PFSK-1 (cell line): ENCODE results near the gene PIEZO2.
A peak's percentile ranks its signal among the peaks of the same experiment; 100 is the strongest.

Source experiments
- FOXP2 ChIP-seq: optimal IDR thresholded peaks from 2 replicates; pipeline ENCODE3; 2011; ENCODE audit warnings: borderline replicate concordance, control low read depth, inconsistent platforms; ENCODE audit not compliant: insufficient read depth; ENCODE audit errors: extremely low read length, extremely low read depth
- POLR2AphosphoS5 ChIP-seq: IDR thresholded peaks from 2 replicates; pipeline ENCODE4 v1.6.1; 2012; ENCODE audit warnings: low read depth, mild to moderate bottlenecking, control low read depth, low read length, moderate library complexity
- SIN3A ChIP-seq: IDR thresholded peaks from 2 replicates; pipeline ENCODE4 v1.6.1; 2012; ENCODE audit warnings: mild to moderate bottlenecking, low read length, moderate library complexity, borderline replicate concordance; ENCODE audit not compliant: insufficient read depth
- TAF1 ChIP-seq: IDR thresholded peaks from 2 replicates; pipeline ENCODE4 v1.6.1; 2012; ENCODE audit warnings: low read length, control low read depth, borderline replicate concordance; ENCODE audit not compliant: insufficient read depth
- TF ChIP-seq, protein P1 (sequence below), 2 experiments: IDR thresholded peaks; 2 replicates each; pipeline versions ENCODE4 v1.6.1 to v1.8.0; 2011 to 2012; ENCODE audit warnings: low read depth in 2 of 2, low read length in 2 of 2, control low read depth in 1 of 2, inconsistent platforms in 1 of 2, mild to moderate bottlenecking in 1 of 2, moderate library complexity in 1 of 2; ENCODE audit not compliant: insufficient read depth in 1 of 2

The PIEZO2 gene

GRCh38 chr18:10833656-10834055, 315.7 kb downstream of the PIEZO2 start:
- no peak for TF ChIP-seq FOXP2
- TF ChIP-seq POLR2AphosphoS5 = no peak
- TF ChIP-seq TAF1 = no peak
- TF ChIP-seq, protein P1, sequence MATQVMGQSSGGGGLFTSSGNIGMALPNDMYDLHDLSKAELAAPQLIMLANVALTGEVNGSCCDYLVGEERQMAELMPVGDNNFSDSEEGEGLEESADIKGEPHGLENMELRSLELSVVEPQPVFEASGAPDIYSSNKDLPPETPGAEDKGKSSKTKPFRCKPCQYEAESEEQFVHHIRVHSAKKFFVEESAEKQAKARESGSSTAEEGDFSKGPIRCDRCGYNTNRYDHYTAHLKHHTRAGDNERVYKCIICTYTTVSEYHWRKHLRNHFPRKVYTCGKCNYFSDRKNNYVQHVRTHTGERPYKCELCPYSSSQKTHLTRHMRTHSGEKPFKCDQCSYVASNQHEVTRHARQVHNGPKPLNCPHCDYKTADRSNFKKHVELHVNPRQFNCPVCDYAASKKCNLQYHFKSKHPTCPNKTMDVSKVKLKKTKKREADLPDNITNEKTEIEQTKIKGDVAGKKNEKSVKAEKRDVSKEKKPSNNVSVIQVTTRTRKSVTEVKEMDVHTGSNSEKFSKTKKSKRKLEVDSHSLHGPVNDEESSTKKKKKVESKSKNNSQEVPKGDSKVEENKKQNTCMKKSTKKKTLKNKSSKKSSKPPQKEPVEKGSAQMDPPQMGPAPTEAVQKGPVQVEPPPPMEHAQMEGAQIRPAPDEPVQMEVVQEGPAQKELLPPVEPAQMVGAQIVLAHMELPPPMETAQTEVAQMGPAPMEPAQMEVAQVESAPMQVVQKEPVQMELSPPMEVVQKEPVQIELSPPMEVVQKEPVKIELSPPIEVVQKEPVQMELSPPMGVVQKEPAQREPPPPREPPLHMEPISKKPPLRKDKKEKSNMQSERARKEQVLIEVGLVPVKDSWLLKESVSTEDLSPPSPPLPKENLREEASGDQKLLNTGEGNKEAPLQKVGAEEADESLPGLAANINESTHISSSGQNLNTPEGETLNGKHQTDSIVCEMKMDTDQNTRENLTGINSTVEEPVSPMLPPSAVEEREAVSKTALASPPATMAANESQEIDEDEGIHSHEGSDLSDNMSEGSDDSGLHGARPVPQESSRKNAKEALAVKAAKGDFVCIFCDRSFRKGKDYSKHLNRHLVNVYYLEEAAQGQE (IDR thresholded peaks at IDR 0.05; ENCODE audit: insufficient read depth in 1 of 2, low read depth in 2 of 2, low read length in 2 of 2) = no peak

DNA sequence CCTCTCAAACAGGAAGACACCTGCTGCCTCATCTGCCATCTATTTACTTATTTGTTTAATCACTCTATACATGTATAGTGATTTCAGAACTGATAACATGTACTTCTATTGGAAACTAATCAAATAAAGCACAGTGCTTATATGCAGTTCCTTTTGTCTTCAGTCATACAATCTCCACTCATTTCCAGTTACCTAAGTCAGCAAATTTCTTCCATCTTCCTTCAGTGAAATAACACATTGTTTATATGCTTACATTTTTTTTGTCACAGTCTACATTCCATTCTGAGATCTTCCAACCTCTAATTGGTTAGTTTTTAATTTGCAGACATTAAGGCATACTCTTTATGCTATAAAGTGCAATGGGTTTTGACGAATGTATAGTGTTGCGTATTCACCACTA, 323.0 kb downstream of the PIEZO2 start:
- TF ChIP-seq POLR2AphosphoS5 = no peak
- TF ChIP-seq SIN3A = no peak
- TF ChIP-seq TAF1 = no peak
- TF ChIP-seq, protein P1 (IDR thresholded peaks at IDR 0.05; ENCODE audit: insufficient read depth in 1 of 2, low read depth in 2 of 2, low read length in 2 of 2) = no peak
- no peak for TF ChIP-seq FOXP2

GRCh38 chr18:10822456-10822855, 326.9 kb downstream of the PIEZO2 start:
- TF ChIP-seq, protein P1 (IDR thresholded peaks at IDR 0.05; ENCODE audit: insufficient read depth in 1 of 2, low read depth in 2 of 2, low read length in 2 of 2) = peak in 1 of 2 experiments; percentile 57; a peak in 1 of 4 replicates
- TF ChIP-seq SIN3A (no peak), FOXP2 (no peak)

DNA sequence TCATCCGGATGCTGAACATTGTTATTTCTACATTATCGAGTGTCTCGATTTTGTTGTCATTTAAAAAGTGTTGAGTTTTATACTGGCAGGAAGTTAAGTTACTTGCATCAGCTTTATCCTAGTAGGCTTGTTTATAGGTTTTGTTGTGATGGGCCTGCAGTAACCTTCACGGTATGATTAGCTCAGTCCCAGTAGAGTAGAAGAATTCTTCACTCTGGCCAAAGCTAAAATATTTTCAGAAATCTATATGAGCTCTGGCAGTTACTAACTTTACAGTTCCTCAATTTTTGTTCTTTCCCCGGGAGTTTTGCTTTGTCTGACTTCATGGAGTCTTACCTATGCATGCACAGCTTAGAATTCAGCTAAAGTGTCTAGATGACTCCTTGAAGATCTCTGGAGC, 328.7 kb downstream of the PIEZO2 start:
- TF ChIP-seq POLR2AphosphoS5 (no peak), FOXP2 (no peak), SIN3A (no peak), TAF1 (no peak)
- TF ChIP-seq, protein P1 (IDR thresholded peaks at IDR 0.05; ENCODE audit: insufficient read depth in 1 of 2, low read depth in 2 of 2, low read length in 2 of 2) = no peak

- TF ChIP-seq FOXP2 (no peak), POLR2AphosphoS5 (no peak), TAF1 (no peak), SIN3A (no peak)
- TF ChIP-seq, protein P1 (IDR thresholded peaks at IDR 0.05; ENCODE audit: insufficient read depth in 1 of 2, low read depth in 2 of 2, low read length in 2 of 2) = no peak
These were observed 335.0 kb downstream of the PIEZO2 start for GRCh38 chr18:10814336-10814735.
